Ovary (tissue), 9 donors: ENCODE measurements around the gene OR2L13. TPM values are rescaled to one million over a fixed set of nuclear protein-coding genes. Genes with fewer than 3 reads are reported as not detected.
"Not testable (repeated sequence)": the region's sequence is repeated elsewhere in the genome, so short reads cannot be mapped to it uniquely, and the experiment has no call there.

Experiments
- DNase-seq, 5 donors: peaks; one replicate each; pipeline ENCODE4 v3.0.0-alpha.2; 2019 to 2020
- H3K27ac ChIP-seq, 2 donors: fragments of 200-600 bp; one replicate each; pipeline versions ENCODE4 v1.5.1 to v1.8.0; 2019 to 2022
- H3K27me3 ChIP-seq: fragments of 200-600 bp; one replicate; pipeline ENCODE4 v1.8.0; 2022
- H3K36me3 ChIP-seq: fragments of 200-600 bp; sonication (generic); one replicate; pipeline ENCODE4 v1.5.1; 2019
- H3K4me1 ChIP-seq: one replicate; pipeline ENCODE4 v1.8.1; 2013; ENCODE audit warnings: mild to moderate bottlenecking, moderate library complexity; ENCODE audit not compliant: insufficient read depth
- H3K4me3 ChIP-seq: fragments of 200-600 bp; sonication (generic); one replicate; pipeline ENCODE4 v1.5.1; 2017
- H3K9me3 ChIP-seq, 2 donors: fragments of 200-600 bp in 1 of 2; sonication (generic) in 1 of 2; one replicate each; pipeline versions ENCODE4 v1.5.1 to v1.8.1; 2013 to 2019; ENCODE audit warnings: mild to moderate bottlenecking in 1 of 2, moderate library complexity in 1 of 2
- CTCF ChIP-seq, 3 donors: fragments of 450-650 bp in 2 of 3; fragments of 200-600 bp in 1 of 3; IDR thresholded peaks; one replicate each; pipeline versions ENCODE4 v1.5.1 to v1.8.0; 2016 to 2022; ENCODE audit warnings: antibody characterized with exemption in 3 of 3, mild to moderate bottlenecking in 1 of 3
- EP300 ChIP-seq: sonication (generic); formaldehyde crosslinking; IDR thresholded peaks from one replicate; pipeline ENCODE4 v1.6.1; 2017; ENCODE audit warnings: antibody characterized with exemption
- POLR2A ChIP-seq: fragments of 450-650 bp; IDR thresholded peaks from one replicate; pipeline ENCODE4 v1.6.1; 2017; ENCODE audit warnings: antibody characterized with exemption, mild to moderate bottlenecking, moderate library complexity
- WGBS, 3 donors: extraction: QIAGEN DNeasy Blood & Tissue Kit in 1 of 3; methylation state at CpG; one replicate each; pipeline versions ENCODE4 v1.1.5 to v1.1.7; 2013 to 2017; 5-methylcytosine and 5-hydroxymethylcytosine counted together
- intact Hi-C, 4 donors: fragments of 100-400 bp; cut with DNase I; formaldehyde crosslinking; loops; one replicate each; pipeline versions ENCODE4 v1.11.0 to v1.15.1; 2022 to 2023
- polyA plus RNA-seq, 2 donors: library from polyadenylated mRNA; stranded (reverse); fragments of 200-250 nt in 1 of 2; fragments of 350-450 nt in 1 of 2; fragmentation: Illumina TruSeq in 1 of 2; extraction: RNeasy Lipid Tissue Mini Kit (QIAGEN cat#74804) in 1 of 2; gene quantifications; one replicate each; pipeline ENCODE4 v1.2.3, GENCODE V29; 2013 to 2014
- total RNA-seq, 7 donors: library from RNA; depleted of rRNA in 2 of 7; stranded (reverse); fragments of >200 nt in 2 of 7; fragmentation: NEBNext Ultra II Directional in 3 of 7; extraction: Animal tissue kit (Norgen Biotek cat#: 25700) in 3 of 7; gene quantifications; one replicate each; pipeline versions ENCODE4 v1.1.0 to v1.2.4, GENCODE V29; 2016 to 2023
- donor health status: DM: no; HTN: no; CAD: no; lungs with moderate emphysema.
- donor health status: DM: no; HTN: no; CAD: no.
- donor health status: Bipolar disorder and iron deficiency.
- donor health status: DM: yes; HTN: yes; CAD: no.
- donor health status: DM: no; HTN: no; CAD: no.
- donor health status: DM: yes; HTN: yes; CAD: no.

Gene OR2L13
- total and polyA plus RNA-seq, 9 donors = 0.04 to 0.34 (median 0.24) TPM; not detected in 4

DNA sequence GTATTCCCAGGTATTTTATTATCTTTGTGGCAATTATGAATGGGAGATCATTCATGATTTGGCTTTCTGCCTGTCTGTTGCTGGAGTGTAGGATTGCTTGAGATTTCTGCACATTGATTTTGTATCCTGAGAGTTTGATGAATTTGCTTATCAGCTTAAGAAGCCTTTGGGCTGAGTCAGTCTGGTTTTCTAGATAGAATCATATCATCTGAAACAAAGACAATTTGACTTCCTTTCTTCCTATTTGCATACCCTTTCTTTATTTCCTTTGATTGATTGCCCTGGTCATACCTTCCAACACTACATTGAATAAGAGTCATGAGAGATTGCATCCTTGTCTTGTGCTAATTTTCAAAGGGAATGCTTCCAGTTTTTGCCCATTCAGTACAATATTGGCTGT, 40.3 kb upstream of the OR2L13 start:
- Histone ChIP-seq H3K27ac (no peak overlapping the region), H3K27me3 (no peaks in the 10 kb centered on the region), H3K4me1 (no peaks in the 10 kb centered on the region), H3K9me3 (no peaks in the 10 kb centered on the region), H3K36me3 (no peaks in the 10 kb centered on the region), H3K4me3 (no peak overlapping the region)
- DNase-seq = no peak
- intact Hi-C loops = no loop called here
- TF ChIP-seq CTCF (IDR thresholded peaks at IDR 0.05) (no peak), EP300 (no peak), POLR2A (no peak)

DNA sequence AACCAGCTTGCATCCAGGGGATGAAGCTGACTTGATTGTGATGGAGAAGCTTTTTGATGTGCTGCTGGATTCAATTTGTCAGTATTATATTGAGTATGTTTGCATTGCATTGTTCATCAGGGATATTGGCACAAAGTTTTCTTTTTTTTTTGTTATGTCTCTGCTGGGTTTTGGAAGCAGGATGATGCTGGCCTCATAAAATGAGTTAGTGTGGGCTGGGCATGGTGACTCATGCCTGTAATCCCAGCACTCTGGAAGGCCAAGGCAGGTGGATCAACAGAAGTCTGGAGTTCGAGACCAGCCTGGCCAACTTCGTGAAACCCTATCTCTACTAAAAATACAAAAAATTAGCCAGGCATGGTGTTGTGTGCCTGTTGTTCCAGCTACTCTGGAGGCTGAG, 39.7 kb upstream of the OR2L13 start:
- no peaks in the 10 kb centered on the region for H3K4me1 ChIP-seq
- H3K27me3 ChIP-seq = no peaks in the 10 kb centered on the region
- no peaks in the 10 kb centered on the region for H3K36me3 ChIP-seq
- H3K27ac ChIP-seq = no peak overlapping the region
- intact Hi-C loops = no loop called here
- WGBS, 3 donors = 52 to 64% (median 63%) methylated on average over 2 of the region's 2 CpGs
- no peak for TF ChIP-seq POLR2A
- H3K9me3 ChIP-seq = no peaks in the 10 kb centered on the region
- DNase-seq = no peak
- H3K4me3 ChIP-seq = no peak overlapping the region

DNA sequence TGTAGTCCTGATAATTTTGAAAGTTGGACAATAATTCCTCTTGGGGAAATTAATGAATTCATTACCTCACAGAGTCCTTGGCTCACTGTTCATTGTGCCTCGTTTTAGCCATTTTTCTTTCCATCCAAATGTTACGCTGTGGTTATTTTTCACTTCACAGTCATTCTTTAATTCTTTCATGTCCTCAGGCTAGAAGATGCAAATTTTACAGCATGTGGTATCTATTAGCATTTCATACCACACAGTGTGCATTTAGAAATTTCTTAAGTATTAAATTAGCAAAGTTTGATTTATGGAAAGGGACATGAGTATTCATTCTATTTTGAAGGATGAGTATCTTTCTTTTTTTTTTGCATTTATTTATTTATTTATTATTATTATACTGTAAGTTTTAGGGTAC, 29.9 kb upstream of the OR2L13 start:
- DNase-seq = no peak
- H3K36me3 ChIP-seq = no peaks in the 10 kb centered on the region
- intact Hi-C loops = no loop called here
- WGBS, 3 donors = 70 to 82% (median 71%) methylated on average over 2 of the region's 2 CpGs
- no peaks in the 10 kb centered on the region for H3K9me3 ChIP-seq
- no peaks in the 10 kb centered on the region for H3K27me3 ChIP-seq
- TF ChIP-seq EP300 (no peak), CTCF (IDR thresholded peaks at IDR 0.05) (no peak), POLR2A (no peak)
- H3K4me1 ChIP-seq = no peaks in the 10 kb centered on the region
- H3K4me3 ChIP-seq = no peak overlapping the region
- no peak overlapping the region for H3K27ac ChIP-seq

GRCh38 chr1:248065604-248066003, 29.4 kb upstream of the OR2L13 start:
- Histone ChIP-seq H3K4me3 (no peak overlapping the region), H3K27ac (no peak overlapping the region), H3K27me3 (no peaks in the 10 kb centered on the region), H3K9me3 (no peaks in the 10 kb centered on the region), H3K36me3 (no peaks in the 10 kb centered on the region), H3K4me1 (no peaks in the 10 kb centered on the region)
- TF ChIP-seq POLR2A (no peak), EP300 (no peak), CTCF (IDR thresholded peaks at IDR 0.05) (no peak)
- 93 to 96% (median 95%) methylated on average over 3 of the region's 3 CpGs for WGBS, 3 donors
- intact Hi-C loops = no loop called here
- no peak for DNase-seq

DNA sequence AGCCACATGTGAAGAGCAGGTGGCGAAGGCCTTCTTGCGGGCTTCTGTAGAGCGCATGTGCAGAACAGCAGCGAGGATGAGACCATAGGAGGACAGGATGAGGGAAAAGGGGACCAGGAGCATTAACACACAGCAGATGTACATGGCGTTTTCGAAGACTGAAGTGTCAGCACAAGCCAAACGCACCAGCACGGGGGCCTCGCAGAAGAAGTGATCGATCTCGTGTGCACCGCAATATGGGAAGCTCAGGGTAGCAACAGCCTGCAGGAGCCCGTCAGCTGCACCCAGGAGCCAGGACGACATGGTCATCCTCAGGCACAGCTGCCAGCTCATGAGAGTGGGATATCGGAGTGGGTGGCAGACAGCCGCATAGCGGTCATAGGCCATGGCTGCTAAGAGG, 11.1 kb upstream of the OR2L13 start:
- H3K4me1 ChIP-seq, H3K9me3 ChIP-seq, H3K27me3 ChIP-seq, H3K4me3 ChIP-seq, H3K27ac ChIP-seq, H3K36me3 ChIP-seq, intact Hi-C loops, DNase-seq: not testable (repeated sequence)
- WGBS, 3 donors = 66 to 86% (median 85%) methylated on average over 2 to 13 of the region's 17 CpGs

GRCh38 chr1:248098529-248098928, 3.5 kb downstream of the OR2L13 start:
- no peak overlapping the region for H3K27ac ChIP-seq
- H3K4me1 ChIP-seq = no peaks in the 10 kb centered on the region
- no peak overlapping the region for H3K4me3 ChIP-seq
- intact Hi-C loops = no loop called here
- H3K36me3 ChIP-seq = no peaks in the 10 kb centered on the region
- no peak for DNase-seq
- 61 to 71% (median 63%) methylated on average over 1 of the region's 1 CpG for WGBS, 3 donors
- no peaks in the 10 kb centered on the region for H3K9me3 ChIP-seq
- H3K27me3 ChIP-seq = no peaks in the 10 kb centered on the region
- TF ChIP-seq CTCF (IDR thresholded peaks at IDR 0.05) = no peak
- no peak for TF ChIP-seq EP300
- TF ChIP-seq POLR2A = no peak
